ENCODE results near the gene P2RY6.
"Not testable (repeated sequence)": the region's sequence is repeated elsewhere in the genome, so short reads cannot be mapped to it uniquely, and the experiment has no call there.

DNA sequence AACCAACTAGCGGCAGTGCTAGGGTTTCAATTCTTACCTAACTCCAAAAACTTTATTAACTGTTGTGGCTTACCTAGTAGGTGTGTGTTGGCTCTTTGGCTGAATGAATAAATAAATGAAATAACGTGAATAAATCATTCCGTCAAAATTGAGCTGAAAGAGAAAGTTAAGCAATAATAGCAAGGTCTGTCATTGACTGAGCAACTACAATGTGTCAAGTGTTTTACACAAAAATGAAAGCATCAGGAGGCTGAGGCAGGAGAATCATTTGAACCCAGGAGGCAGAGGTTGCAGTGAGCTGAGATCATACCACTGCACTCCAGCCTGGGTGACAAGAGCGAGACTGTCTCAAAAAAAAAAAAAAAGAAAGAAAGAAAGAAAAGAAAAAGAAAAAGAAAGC lies 2.1 kb downstream of the P2RY6 start:
- TF ChIP-seq, protein P1, sequence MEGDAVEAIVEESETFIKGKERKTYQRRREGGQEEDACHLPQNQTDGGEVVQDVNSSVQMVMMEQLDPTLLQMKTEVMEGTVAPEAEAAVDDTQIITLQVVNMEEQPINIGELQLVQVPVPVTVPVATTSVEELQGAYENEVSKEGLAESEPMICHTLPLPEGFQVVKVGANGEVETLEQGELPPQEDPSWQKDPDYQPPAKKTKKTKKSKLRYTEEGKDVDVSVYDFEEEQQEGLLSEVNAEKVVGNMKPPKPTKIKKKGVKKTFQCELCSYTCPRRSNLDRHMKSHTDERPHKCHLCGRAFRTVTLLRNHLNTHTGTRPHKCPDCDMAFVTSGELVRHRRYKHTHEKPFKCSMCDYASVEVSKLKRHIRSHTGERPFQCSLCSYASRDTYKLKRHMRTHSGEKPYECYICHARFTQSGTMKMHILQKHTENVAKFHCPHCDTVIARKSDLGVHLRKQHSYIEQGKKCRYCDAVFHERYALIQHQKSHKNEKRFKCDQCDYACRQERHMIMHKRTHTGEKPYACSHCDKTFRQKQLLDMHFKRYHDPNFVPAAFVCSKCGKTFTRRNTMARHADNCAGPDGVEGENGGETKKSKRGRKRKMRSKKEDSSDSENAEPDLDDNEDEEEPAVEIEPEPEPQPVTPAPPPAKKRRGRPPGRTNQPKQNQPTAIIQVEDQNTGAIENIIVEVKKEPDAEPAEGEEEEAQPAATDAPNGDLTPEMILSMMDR (IDR thresholded peaks at IDR 0.05 in 2 of 3, conservative IDR thresholded peaks at IDR 0.05 in 1 of 3; ENCODE audit: control insufficient read depth in 2 of 3, extremely low read depth in 1 of 3, insufficient read depth in 1 of 3, low read depth in 3 of 3, low read length in 3 of 3) = not testable (repeated sequence)
- TF ChIP-seq PRDM15 (CRISPR knock-in tag; IDR thresholded peaks at IDR 0.05); JUNB (IDR thresholded peaks at IDR 0.05); EZH2 (IDR thresholded peaks at IDR 0.05; ENCODE audit: borderline replicate concordance, control insufficient read depth, low read depth, low read length): not testable (repeated sequence)
